T-helper 2 cell treated with Interferon-gamma antibody and Interleukin-4, amounts not matched to agents 100 ng/mL and 5 ng/mL, for 36 hours (primary cell): Measurements from ENCODE around the gene RECK. TPM values are rescaled to one million over a fixed set of nuclear protein-coding genes. Genes with fewer than 3 reads are reported as not detected.
"Not testable (repeated sequence)": the region's sequence is repeated elsewhere in the genome, so short reads cannot be mapped to it uniquely, and the experiment has no call there.

Source experiments
- intact Hi-C: fragments of 100-400 bp; cut with micrococcal nuclease; formaldehyde crosslinking; loops from one replicate; pipeline ENCODE4 v1.15.1; 2023
- total RNA-seq: library from RNA; stranded (reverse); gene quantifications from 2 replicates; pipeline ENCODE4 v1.2.3, GENCODE V29; 2022

Gene RECK
- total RNA-seq, 1 donor from 2014 or later = 6.6 TPM

- intact Hi-C loops = loop anchor here (1.0 to 2.0 kb wide), 2 partner anchors 10 to 16 kb away; no protein-coding TSS in a partner anchor
Measured at GRCh38 chr9:36150574-36151315, 114.0 kb downstream of the RECK start.

GRCh38 chr9:36151316-36152210 is 114.8 kb downstream of the RECK start:
- intact Hi-C loops = loop anchor here (1.0 to 2.0 kb wide), 4 partner anchors 11 to 39 kb away; partner anchors contain the start of genes CLTA and GLIPR2

GRCh38 chr9:36152741-36153438 is 116.2 kb downstream of the RECK start:
- intact Hi-C loops = loop anchor here (1.0 kb wide), 2 partner anchors 17 to 37 kb away; partner anchors contain the start of genes CLTA and GLIPR2

GRCh38 chr9:36153746-36154145 is 117.0 kb downstream of the RECK start:
- intact Hi-C loops = no loop called here

- intact Hi-C loops = no loop called here
Measured at GRCh38 chr9:36154331-36154952, 117.7 kb downstream of the RECK start.

- intact Hi-C loops = no loop called here
Measured at GRCh38 chr9:36156116-36156515, 119.4 kb downstream of the RECK start.

- intact Hi-C loops = no loop called here
Measured at GRCh38 chr9:36158122-36158521, 121.4 kb downstream of the RECK start.

GRCh38 chr9:36158917-36159316 is 122.2 kb downstream of the RECK start:
- intact Hi-C loops = no loop called here

- intact Hi-C loops = not testable (repeated sequence)
Measured at GRCh38 chr9:36159509-36159908, 122.8 kb downstream of the RECK start.

GRCh38 chr9:36160126-36160525 is 123.4 kb downstream of the RECK start:
- intact Hi-C loops = not testable (repeated sequence)

GRCh38 chr9:36161187-36161586 is 124.5 kb downstream of the RECK start:
- intact Hi-C loops = no loop called here

GRCh38 chr9:36162211-36162738 is 125.6 kb downstream of the RECK start:
- intact Hi-C loops = no loop called here

GRCh38 chr9:36163049-36163785 is 126.5 kb downstream of the RECK start:
- intact Hi-C loops = no loop called here

GRCh38 chr9:36163786-36164170 is 127.1 kb downstream of the RECK start:
- intact Hi-C loops = no loop called here

GRCh38 chr9:36164372-36164771 is 127.7 kb downstream of the RECK start:
- intact Hi-C loops = no loop called here

GRCh38 chr9:36164989-36165388 is 128.3 kb downstream of the RECK start:
- intact Hi-C loops = no loop called here

- intact Hi-C loops = loop anchor here (1.0 to 2.0 kb wide), 5 partner anchors 15 to 210 kb away; partner anchors contain the start of gene GLIPR2
Measured at GRCh38 chr9:36165826-36166167, 129.1 kb downstream of the RECK start.

- intact Hi-C loops = loop anchor here (1.0 to 2.0 kb wide), 5 partner anchors 16 to 211 kb away; partner anchors contain the start of gene GLIPR2
Measured at GRCh38 chr9:36166168-36166927, 129.6 kb downstream of the RECK start.

- intact Hi-C loops = no loop called here
Measured at GRCh38 chr9:36169166-36169565, 132.5 kb downstream of the RECK start, which contains the start of gene CCIN. Gene CCIN, plus strand, starts transcription at chr9:36169388. Its CDS starts 115 bp downstream, at chr9:36169503.
